NT2/D1 (cell line): ENCODE results near the gene C10orf71.

Experiments
- SUZ12 ChIP-seq: IDR thresholded peaks from 2 replicates; pipeline ENCODE4 v1.6.1; 2011; ENCODE audit not compliant: insufficient read length, insufficient read depth; ENCODE audit errors: extremely low read depth
- YY1 ChIP-seq: IDR thresholded peaks from 2 replicates; pipeline ENCODE4 v1.6.1; 2011; ENCODE audit not compliant: insufficient read length, insufficient read depth
- ZNF274 ChIP-seq: IDR thresholded peaks from 2 replicates; pipeline ENCODE4 v1.6.1; 2011; ENCODE audit warnings: mild to moderate bottlenecking, low read depth, low read length

GRCh38 chr10:49349390-49349789 lies 50.4 kb downstream of the C10orf71 start:
- no peak for TF ChIP-seq YY1
- TF ChIP-seq ZNF274 = no peak
- no peak for TF ChIP-seq SUZ12
